NCI-H1417 (cell line): Measurements from ENCODE around the gene ZBTB22.
"Not testable (repeated sequence)": the region's sequence is repeated elsewhere in the genome, so short reads cannot be mapped to it uniquely, and the experiment has no call there.

Experiments
- DNase-seq, 3 experiments: peaks; one replicate each; lab custom pipeline; 2025; lab: John Stamatoyannopoulos, UW

ZBTB22 gene

DNA sequence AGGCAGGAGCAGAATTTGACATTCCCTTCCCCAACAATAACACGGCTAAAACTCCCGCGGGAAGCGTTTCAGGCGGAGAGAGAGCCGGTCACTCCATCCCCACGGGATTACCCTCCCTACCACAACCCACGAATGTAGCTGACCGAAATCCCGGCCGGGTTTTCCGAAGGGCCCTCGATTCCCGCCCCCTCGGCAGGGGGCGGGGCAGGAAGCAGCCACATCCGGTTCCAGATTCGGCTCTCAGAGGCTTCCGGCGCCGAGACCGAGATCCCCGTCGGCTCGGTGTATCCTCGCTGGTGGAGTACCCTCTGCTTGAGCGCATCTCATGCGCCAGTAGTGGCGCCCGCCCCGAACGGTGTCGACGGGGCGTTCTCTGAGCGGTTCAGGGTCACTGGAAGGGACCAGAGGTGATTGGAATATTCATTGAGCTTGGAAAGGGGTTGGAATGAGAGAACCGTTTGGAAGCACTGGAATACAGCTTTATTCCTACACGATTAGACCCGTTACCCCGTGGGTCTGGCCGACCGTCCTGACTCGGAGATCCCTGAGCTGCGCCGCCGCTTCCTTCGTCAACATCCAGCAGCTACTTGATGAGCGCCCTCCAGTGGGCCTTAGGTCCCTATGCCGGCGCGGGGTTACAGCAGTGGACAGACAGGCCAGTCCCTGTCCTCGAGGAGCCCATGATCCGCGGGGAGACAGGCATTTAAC lies 18.2 kb downstream of the ZBTB22 start:
- DNase-seq: peak; percentile 92 to 93 (median 93)

DNA sequence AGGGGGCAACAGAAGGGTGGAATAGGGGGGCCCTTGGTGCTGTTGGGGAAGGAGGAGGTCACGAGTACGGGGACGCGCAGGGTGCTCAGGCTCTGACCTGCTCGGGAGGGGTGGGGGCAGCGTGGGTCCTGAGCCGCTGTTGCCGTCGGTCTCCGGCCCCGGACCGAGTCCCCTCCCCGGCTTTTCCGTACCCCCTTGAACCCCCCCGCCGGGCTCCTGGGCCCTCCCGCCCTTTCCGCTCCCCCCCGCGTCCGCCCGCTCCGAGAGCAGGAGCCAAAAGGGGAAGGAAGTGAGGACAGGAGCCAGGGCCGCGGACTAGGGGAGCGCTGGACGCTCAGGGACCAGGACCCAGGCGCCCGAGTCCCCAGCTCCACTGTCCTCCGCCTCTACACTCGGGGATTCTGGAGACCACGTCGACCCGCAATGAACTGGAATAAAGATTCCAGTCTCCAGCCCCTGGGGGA lies 18.7 kb downstream of the ZBTB22 start, which contains the start of gene RGL2:
RGL2 (minus strand) TSS at position 170 of the 464 bp plus-strand sequence. CDS start 332 bp downstream, outside the sequence.
- DNase-seq: peak in 2 of 3 experiments; percentile 82 to 83

DNA sequence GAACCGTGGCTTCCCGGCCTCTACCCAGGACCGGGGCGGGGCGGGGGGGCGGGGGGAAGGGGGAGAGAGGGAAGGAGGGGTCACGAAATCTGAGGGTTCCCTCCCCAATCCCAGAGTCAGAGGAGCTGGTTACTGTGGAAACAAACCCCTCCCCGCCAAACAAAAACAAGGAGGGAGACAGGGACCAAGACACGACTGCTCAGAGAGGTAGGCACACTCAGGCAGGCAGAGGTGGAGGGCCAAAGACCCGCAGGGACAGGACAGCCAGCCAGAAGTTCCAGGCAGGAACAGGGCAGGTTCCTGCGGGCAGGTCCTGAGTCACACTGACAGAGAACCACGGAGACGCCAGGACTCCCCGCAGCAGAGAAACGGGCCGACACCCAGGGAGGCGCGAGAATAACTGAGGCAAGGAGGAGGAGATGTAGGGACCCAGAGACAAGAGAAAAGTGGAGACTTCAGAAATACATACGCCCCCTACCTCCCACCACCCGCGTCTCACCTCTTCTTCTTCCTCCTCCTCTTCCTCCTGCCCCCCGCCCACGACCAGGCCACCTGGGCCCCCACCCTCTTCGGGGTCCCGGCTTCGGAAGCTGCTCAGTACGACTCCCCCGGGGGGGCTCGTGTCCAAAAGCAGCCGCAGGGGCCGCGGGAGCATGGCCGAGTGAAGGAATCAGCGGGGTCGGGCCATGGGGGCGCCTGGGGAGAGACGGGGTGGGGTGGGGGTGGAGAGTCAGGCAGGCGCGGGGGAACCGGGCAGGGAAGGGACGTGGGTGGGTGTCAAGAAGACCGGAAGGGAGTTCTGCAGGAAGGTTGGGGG lies 19.4 kb downstream of the ZBTB22 start:
- DNase-seq: peak in 2 of 3 experiments; percentile 26 to 54

DNA sequence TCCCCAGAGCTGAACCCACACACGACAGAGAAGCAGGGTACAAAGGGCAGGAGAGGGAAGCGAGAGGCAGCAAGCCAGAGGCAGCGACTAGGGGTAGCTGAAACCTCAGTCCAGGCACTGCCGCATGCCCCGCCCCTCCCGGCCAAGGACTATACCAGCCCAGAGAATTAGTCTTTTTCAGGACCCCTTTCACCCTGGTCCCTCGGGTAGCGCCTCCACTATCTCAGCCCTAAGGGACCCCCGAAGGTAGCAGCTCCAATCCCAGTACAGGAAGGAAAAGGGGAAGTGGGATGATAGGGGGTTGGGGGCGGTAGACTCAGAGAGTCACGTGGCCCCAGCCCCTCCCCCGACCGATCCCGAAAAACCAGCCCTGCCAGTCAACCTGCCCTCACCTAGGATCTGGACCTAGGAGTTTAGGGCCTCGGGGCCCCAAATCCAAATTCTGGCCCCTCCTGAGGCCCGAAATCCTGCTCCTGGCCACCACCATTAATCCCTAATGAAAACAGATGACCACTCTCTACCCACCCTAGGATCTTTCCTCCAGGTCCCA lies 20.1 kb downstream of the ZBTB22 start:
- no peak for DNase-seq

DNA sequence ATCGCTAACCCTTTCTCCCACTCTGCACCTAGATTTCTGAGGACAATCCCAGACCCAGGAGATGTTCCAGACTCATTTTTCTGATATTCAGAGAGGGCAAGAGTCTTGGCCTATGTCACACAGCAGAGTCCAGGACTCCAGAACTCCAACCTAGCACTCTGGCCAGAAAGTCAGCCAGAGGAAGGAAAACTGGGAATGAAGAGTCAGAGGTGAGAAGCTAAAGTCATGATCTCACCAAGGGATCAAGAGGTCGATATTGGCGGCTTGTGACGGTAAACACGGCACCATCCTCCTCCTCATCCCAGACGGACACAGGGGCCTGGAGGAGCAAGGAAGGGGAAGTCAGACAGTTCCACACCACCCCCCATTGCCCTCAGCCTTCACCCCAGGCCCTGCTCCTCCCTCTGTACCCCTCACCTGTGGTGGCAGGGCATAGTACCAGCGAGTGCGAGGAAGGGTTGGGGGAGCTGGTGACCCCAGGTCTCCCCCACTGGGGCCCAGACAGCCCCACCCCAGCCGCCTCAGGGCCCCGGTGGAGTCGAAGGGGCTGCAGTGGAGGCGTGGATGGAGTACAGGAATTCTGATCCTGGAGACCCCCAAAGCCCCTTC lies 20.6 kb downstream of the ZBTB22 start:
- DNase-seq: no peak

DNA sequence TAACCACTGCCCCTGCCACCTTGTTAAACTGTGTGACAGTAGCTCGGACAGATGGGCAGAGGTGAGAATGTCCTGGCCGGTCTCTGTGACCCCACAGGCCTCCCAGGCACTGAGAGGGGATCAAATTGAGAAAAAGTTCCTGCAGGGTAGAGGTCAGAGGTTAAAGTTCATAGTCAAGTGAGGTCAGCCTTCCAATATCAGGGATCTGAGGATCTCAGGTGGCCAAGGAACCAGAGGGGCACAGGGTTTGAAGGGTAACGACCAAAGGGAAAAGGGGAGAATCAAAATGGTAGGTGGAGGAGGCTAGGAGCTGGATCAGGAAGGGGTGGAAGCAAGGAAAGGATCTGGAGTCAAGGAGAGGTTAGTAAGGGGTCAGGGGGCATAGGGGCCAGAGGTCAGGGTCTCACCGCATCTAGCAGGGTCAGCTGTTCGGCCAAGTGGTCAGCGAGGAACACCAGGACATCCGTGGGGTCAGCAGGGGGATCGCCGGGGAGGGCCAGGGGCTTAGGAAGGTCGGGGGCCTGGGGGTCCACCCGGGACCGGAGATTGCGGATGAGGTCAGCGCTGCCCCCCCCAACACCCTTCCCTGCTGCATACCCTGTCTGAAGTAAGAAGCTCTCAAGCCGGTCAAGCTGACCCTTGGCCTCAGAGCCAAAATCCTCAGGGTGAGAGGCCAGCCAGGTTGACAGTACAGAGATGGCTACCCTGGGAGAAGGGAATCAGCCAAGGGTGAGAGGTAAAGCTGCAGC lies 21.7 kb downstream of the ZBTB22 start:
- DNase-seq: no peak

DNA sequence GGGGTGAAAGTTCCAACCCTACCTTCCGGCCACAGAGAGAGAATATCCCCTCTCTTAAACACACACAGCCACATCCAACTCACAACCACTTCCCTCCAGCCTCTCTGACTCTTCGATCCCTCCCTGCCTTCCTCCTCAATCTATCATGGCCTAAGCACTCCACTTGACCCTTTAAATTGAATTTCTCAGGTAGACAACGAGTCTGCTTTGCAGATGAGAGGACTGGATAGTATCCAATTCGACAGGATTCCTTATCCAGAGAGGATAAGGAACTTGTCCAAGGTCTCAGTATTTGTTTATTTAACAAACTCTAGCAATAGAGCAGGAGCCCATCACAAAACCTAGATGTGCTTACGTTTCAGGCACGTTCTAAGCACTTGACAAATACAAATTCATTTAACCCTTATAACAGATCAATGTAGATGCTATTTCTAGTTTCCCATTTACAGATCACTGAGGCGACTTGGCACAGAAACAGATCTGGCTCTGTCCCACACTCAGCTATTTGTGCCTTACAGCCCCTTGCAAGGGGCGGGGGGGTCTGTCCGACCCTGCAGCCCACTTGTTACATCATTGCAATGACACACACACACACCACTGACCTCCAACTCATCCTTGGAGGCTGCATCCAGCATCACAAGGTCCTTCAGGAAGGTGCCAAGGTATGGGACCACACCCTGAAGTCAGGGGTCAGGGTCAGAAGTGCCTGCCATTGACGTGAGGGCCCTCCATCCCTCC lies 23.3 kb downstream of the ZBTB22 start:
- DNase-seq: no peak

DNA sequence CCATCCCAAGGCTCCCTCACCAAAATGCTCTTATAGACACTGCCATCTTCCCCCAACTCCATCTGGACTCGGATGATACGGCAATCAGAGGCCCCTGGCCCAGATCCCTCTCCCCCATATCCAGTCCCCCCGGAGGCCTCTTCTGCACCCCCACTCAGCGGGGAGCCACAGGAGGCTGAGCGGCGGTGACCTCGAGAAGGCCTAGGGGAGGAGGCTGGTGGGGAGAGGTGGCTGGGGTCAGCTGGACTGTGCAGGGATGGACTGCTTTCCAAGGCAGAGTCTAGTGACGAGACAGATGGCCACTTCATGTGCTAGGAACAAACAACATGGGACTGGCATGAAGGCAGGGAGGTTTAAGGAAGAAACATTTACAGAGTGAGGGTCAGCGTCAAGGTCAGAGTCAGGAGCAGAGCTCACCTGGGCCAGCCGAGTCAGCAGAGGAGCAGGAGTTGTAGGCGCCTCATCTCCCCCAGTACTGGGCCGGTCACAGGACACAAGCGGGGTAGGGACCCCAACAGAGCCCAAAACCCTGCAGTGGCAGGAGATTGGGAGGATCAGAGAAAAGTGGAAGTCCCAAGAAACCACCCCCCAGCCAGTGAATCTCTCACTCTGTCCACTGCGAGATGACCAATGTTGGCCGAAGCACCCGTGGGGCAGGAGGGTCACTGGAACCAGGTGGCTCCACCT lies 24.4 kb downstream of the ZBTB22 start:
- DNase-seq: no peak

DNA sequence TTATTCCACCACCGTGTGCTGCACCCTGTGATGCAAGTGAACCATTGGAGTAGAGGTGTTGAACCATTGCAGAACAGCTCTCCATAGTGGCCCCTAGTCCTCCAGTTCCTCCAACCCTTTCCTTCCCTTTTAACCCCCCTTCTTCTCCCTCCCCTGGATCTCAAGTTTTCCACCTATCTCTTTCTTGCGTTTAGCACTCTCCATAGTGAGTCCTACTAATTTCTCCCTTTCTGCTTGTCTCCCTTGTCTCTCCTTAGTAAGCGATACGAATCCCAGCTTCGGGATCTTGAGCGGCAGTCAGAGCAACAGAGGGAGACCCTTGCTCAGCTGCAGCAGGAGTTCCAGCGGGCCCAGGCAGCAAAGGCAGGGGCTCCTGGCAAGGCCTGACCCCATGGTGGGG lies 27.1 kb downstream of the ZBTB22 start:
- no peak for DNase-seq

DNA sequence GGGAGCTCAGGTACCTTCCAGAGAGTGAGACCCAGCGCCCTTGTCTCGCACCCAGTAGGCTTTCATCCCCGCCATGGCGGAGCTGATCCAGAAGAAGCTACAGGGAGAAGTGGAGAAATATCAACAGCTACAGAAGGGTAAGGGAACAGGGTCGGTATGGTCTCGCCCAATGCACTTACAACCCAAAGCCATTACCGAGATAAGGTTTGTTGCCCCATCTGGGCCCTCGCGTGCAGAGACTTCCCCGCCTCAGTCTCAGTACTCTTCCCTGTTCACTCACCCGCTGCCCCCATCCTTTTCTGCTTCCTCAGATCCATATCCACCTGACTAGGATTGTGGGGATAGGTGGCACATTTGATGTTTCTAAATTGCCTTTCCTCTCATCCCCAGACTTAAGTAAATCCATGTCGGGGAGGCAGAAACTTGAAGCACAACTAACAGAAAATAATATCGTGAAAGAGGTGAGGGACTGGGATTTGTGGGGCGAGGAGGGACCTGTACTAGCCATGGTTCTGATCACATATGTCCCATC lies 27.7 kb downstream of the ZBTB22 start:
- no peak for DNase-seq

DNA sequence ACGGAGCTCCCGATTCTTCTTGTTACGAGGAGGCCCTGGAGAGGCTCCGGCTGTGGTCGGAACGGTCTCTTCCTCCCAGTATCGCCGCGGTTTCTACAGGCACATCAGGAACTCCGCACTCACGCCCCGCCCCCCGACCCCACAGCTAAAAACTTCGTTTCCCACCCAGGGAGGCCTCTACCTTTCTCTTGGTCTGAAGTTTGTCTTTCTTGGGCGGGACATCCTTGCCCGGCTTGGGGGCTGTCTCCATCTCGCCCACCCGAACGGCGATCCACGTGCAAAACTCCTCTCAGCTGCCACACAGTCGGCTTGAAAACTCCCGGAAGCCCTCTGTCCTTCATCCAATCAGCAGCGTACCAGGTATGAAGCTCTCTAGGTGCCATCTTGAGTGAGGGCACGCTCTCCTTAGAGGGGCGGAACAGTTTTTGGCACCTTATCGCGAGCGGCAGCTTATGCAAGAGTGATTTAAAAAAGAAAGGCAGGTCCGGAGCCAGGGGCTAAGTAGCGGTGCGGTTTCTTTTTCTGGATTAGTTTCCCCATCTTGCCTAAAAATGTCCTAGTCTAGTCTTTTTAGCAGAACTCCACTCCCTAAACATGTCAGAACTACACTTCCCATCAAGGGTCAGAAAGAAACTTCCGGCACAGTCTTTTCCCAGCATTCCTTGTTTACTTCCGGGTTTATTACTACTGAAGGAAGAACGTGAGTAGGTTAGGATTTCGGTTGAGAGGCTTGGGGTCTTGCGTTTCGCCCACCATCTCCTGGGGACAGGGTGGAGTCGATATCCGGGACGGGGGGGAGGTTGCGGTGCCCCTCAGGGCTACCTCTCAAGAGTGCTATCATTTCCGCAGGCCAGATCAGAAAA lies 28.4 kb downstream of the ZBTB22 start, which contains the start of the genes PFDN6 and WDR46:
PFDN6 (plus strand) TSS at position 681 of the 863 bp plus-strand sequence. CDS start 256 bp downstream, outside the sequence.
WDR46 (minus strand) TSS at position 319 of the 863 bp plus-strand sequence; CDS start at position 250, 69 bp downstream.
- DNase-seq: peak; percentile 83 to 96 (median 93)

DNA sequence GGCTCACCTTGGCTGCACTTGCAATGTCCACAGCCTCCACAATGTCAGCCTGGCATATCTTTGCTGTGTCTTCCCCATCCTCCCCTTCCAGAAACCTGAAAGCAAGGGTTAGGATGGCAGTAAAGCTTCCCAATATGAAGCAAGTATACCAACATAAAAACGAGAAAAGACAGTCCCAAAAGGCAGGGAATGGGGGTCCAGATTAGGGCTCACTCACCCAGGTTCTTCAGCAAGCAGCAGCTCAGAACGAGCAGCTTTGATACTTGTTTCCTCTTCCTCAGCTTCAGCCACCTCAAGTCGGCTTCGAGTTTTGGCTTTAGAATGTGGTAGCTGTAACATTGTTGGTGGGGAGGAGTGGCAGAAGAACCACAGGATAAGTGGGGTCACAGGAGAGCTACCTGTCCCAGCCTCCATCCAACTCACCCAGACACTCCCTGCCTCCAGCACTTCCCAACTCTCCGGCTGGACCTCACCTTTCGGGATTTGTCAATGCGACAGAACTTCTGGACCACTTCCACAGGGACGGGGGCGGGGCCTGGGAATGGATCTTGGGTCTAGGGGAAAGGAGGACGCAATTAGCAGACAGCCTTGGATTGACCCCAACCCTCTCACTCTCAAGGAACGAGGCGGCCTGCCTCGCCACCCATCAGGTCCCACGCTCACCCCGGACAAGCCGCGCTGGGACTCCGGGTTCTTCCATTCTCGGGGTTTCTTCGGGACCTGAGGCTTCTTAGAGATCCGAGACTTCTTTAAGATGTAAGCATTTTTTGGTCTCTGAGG lies 29.2 kb downstream of the ZBTB22 start:
- DNase-seq: no peak

DNA sequence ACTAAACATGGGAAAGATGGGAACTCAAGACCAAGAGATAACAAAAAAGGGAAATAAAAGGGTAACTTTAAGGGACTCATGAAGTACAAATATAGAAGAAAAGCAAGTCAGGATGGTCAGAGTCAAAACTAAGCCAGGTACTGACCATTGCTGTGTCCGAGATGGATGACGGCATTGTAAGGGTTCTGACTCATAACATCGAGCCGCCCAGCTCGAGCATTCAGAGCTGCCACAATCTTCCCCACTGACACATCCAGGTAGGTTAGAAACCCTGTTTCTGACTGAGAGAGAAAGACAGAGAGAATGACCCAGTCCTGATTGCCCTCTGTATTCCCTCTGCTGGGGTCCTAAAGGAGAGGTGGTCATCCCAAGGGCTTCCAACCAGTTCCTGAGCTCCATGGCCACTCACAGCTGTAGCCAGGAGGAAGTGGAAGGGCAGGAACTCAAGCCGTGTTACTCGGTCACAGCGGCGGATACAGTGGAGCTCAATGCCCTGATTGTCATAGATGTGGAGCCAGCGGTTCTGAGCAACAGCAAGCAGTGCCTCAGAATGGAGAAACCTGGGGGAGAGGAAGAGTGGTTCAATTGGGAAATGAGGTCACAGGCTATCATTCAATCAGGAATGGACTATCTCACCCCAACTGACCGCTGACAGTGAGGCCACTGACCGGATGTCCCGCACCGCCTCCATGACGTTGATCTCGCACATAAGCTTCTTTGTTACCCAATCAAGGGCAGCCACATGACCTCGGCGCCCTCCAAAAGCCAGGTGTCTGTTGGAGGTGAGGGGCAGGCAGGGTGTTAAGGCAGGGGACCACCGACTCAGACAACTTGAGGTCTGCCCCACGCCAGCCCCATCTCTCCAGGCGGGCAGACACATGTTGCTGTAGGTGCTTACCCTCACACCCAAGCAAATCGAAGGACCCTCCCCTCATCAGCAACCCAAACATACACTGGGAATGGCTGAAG lies 30.3 kb downstream of the ZBTB22 start:
- DNase-seq: no peak

DNA sequence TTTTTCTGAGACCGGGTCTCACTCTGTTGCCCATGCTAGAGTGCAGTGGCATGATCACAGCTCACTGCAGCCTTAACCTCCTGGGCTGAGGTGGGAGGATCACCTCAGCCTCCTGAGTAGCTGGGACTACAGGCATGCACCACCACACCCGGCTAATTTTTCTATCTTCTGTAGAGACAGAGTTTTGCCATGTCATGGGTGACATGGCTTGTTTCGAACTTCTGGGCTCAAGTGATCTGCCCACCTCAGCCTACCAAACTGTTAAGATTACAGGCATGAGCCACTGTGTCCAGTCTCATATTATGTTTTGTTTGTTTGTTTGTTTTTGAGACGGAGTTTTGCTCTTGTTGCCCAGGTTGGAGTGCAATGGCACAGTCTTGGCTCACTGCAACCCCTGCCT lies 32.3 kb downstream of the ZBTB22 start:
- not testable (repeated sequence) for DNase-seq

DNA sequence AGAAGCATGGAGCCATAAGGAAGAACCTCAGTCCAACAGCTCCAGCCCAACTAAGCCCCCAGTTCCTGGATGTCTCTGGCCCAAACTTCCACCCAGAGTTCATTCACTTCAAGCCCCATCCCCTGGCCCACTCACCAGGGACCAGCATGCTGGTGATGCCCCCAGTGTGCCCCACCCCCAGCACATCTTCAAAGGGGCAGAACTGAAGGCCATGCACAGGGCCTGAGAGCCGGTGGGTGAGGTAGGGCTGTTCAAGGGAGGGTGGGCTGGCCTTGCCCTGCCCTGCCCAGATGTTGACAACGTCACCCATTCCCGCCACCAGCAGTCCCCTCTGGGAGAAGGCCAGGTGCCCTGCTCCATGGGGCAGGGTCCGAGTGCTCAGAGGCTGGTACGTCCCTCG lies 37.0 kb downstream of the ZBTB22 start:
- DNase-seq: no peak

DNA sequence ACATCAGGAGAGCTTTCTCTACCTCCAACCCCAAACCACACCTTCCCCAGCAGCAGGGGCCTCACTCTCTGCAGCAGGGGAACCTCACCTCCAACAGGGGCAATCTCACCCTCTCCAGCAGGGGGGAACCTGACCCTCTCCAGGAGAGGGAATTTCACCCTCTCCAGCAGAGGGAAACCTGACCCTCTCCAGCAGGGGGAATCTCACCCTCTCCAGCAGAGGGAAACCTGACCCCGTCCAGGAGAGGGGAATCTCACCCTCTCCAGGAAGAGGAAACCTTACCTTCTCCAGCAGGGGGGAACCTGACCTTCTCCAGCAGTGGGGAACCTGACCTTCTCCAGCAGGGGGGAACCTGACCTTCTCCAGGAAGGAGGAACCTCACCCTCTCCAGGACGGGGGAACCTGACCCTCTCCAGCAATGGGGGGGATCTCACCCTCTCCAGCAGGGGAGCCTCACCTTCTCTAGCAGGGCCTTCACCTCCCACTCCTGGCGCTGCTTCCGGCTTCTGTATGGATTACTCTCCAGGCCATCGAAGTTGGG lies 37.5 kb downstream of the ZBTB22 start:
- peak; percentile 11 to 27 (median 16) for DNase-seq
